ENCODE measurements around the gene MVB12B. TPM values are rescaled to one million over a fixed set of nuclear protein-coding genes. Genes with fewer than 3 reads are reported as not detected.

The MVB12B gene
- total RNA-seq, 1 donor from 2014 or later, result 12.8 TPM

GRCh38 chr9:126439883-126440653, 113.4 kb downstream of the MVB12B start:
- Mint-ChIP-seq H3K4me1 (ENCODE audit: low read depth, unreplicated experiment) (peaks cover 33% of the 10 kb centered on the region), H3K27ac (ENCODE audit: unreplicated experiment) (no peak overlapping the region), H3K9me3 (ENCODE audit: unreplicated experiment) (no peaks in the 10 kb centered on the region), H3K4me3 (ENCODE audit: unreplicated experiment) (no peak overlapping the region), H3K27me3 (ENCODE audit: low read depth, unreplicated experiment) (no peaks in the 10 kb centered on the region), H3K36me3 (ENCODE audit: low read depth, unreplicated experiment) (no peaks in the 10 kb centered on the region)
- no peak for DNase-seq (ENCODE audit: low read depth)
- Histone ChIP-seq H3K79me2 (ENCODE audit: insufficient read depth, low read length) (no peaks in the 10 kb centered on the region), H3K9ac (ENCODE audit: low read length) (peak overlapping the region; percentile 44), H3K4me3 (ENCODE audit: insufficient read depth, low read depth, low read length) (no peak overlapping the region), H3K27me3 (ENCODE audit: insufficient read depth, low read length) (no peaks in the 10 kb centered on the region), H3K27ac (ENCODE audit: low read depth, low read length) (peak overlapping the region; percentile 40), H3K4me2 (ENCODE audit: low read length) (peak overlapping the region; percentile 6), H3K36me3 (ENCODE audit: insufficient read depth, low read length) (no peaks in the 10 kb centered on the region), H3K4me1 (ENCODE audit: insufficient read depth, low read length) (peaks cover 29% of the 10 kb centered on the region), H2AFZ (ENCODE audit: low read depth, low read length) (no peak overlapping the region), H4K20me1 (ENCODE audit: insufficient read depth, low read length) (no peaks in the 10 kb centered on the region), H3K9me3 (ENCODE audit: insufficient read depth, low read depth, low read length) (no peaks in the 10 kb centered on the region)
- TF ChIP-seq, protein P1, sequence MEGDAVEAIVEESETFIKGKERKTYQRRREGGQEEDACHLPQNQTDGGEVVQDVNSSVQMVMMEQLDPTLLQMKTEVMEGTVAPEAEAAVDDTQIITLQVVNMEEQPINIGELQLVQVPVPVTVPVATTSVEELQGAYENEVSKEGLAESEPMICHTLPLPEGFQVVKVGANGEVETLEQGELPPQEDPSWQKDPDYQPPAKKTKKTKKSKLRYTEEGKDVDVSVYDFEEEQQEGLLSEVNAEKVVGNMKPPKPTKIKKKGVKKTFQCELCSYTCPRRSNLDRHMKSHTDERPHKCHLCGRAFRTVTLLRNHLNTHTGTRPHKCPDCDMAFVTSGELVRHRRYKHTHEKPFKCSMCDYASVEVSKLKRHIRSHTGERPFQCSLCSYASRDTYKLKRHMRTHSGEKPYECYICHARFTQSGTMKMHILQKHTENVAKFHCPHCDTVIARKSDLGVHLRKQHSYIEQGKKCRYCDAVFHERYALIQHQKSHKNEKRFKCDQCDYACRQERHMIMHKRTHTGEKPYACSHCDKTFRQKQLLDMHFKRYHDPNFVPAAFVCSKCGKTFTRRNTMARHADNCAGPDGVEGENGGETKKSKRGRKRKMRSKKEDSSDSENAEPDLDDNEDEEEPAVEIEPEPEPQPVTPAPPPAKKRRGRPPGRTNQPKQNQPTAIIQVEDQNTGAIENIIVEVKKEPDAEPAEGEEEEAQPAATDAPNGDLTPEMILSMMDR (IDR thresholded peaks at IDR 0.05; ENCODE audit: insufficient read depth, low read depth, low read length), result no peak
- no peak for TF ChIP-seq EZH2 (IDR thresholded peaks at IDR 0.05; ENCODE audit: insufficient read depth, low read length)
- peak; percentile 59 for FAIRE-seq

- no peaks in the 10 kb centered on the region for H3K79me2 ChIP-seq (ENCODE audit: insufficient read depth, low read length)
- Mint-ChIP-seq H3K4me1 (ENCODE audit: low read depth, unreplicated experiment) (peaks cover 31% of the 10 kb centered on the region), H3K9me3 (ENCODE audit: unreplicated experiment) (no peaks in the 10 kb centered on the region), H3K4me3 (ENCODE audit: unreplicated experiment) (no peak overlapping the region), H3K27ac (ENCODE audit: unreplicated experiment) (no peak overlapping the region), H3K36me3 (ENCODE audit: low read depth, unreplicated experiment) (no peaks in the 10 kb centered on the region), H3K27me3 (ENCODE audit: low read depth, unreplicated experiment) (no peaks in the 10 kb centered on the region)
- TF ChIP-seq, protein P1 (IDR thresholded peaks at IDR 0.05; ENCODE audit: insufficient read depth, low read depth, low read length), result no peak
- TF ChIP-seq EZH2 (IDR thresholded peaks at IDR 0.05; ENCODE audit: insufficient read depth, low read length), result no peak
- H3K36me3 ChIP-seq (ENCODE audit: insufficient read depth, low read length), result no peaks in the 10 kb centered on the region
- H3K9ac ChIP-seq (ENCODE audit: low read length), result peak overlapping the region; percentile 39
- no peak overlapping the region for H3K4me3 ChIP-seq (ENCODE audit: insufficient read depth, low read depth, low read length)
- H3K9me3 ChIP-seq (ENCODE audit: insufficient read depth, low read depth, low read length), result no peaks in the 10 kb centered on the region
- peak; percentile 34 for FAIRE-seq
- no peaks in the 10 kb centered on the region for H3K27me3 ChIP-seq (ENCODE audit: insufficient read depth, low read length)
- no peaks in the 10 kb centered on the region for H4K20me1 ChIP-seq (ENCODE audit: insufficient read depth, low read length)
- DNase-seq (ENCODE audit: low read depth), result peak; percentile 75
- peak overlapping the region; percentile 48 for H3K27ac ChIP-seq (ENCODE audit: low read depth, low read length)
- peak overlapping the region; percentile 56 for H3K4me2 ChIP-seq (ENCODE audit: low read length)
- peaks cover 29% of the 10 kb centered on the region for H3K4me1 ChIP-seq (ENCODE audit: insufficient read depth, low read length)
- peak overlapping the region; percentile 76 for H2AFZ ChIP-seq (ENCODE audit: low read depth, low read length)
Observed at GRCh38 chr9:126440940-126441339, 114.3 kb downstream of the MVB12B start.

DNA sequence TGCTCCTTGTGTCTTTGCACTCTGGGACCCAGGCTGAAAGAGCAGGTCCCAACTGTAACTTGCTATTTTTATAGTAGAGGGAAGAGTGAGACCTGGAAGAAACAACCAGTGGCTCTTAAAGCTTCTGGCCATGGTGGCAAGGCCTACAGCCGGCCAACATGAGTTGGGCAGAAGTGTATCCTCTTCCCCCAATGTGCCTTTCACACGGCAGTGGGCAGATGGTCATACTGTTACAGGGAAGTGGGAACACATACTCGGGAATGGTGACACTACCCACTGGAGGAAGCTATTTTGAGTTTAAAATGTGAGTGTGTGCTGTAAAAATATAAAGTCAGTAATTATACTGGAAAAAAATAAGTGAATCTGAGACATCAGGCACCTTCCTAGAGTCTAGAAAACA, 116.0 kb downstream of the MVB12B start:
- Histone ChIP-seq H3K4me2 (ENCODE audit: low read length) (no peak overlapping the region), H3K79me2 (ENCODE audit: insufficient read depth, low read length) (no peaks in the 10 kb centered on the region), H3K27ac (ENCODE audit: low read depth, low read length) (no peak overlapping the region), H3K4me1 (ENCODE audit: insufficient read depth, low read length) (peaks cover 23% of the 10 kb centered on the region), H3K9me3 (ENCODE audit: insufficient read depth, low read depth, low read length) (no peaks in the 10 kb centered on the region), H4K20me1 (ENCODE audit: insufficient read depth, low read length) (no peaks in the 10 kb centered on the region), H3K27me3 (ENCODE audit: insufficient read depth, low read length) (no peaks in the 10 kb centered on the region), H3K4me3 (ENCODE audit: insufficient read depth, low read depth, low read length) (no peak overlapping the region), H3K9ac (ENCODE audit: low read length) (no peak overlapping the region), H2AFZ (ENCODE audit: low read depth, low read length) (no peak overlapping the region), H3K36me3 (ENCODE audit: insufficient read depth, low read length) (no peaks in the 10 kb centered on the region)
- H3K27ac Mint-ChIP-seq (ENCODE audit: unreplicated experiment), result no peak overlapping the region
- H3K36me3 Mint-ChIP-seq (ENCODE audit: low read depth, unreplicated experiment), result peaks cover 2% of the 10 kb centered on the region
- H3K4me1 Mint-ChIP-seq (ENCODE audit: low read depth, unreplicated experiment), result peaks cover 23% of the 10 kb centered on the region
- FAIRE-seq (no peak), DNase-seq (ENCODE audit: low read depth) (no peak)
- H3K27me3 Mint-ChIP-seq (ENCODE audit: low read depth, unreplicated experiment), result no peaks in the 10 kb centered on the region
- H3K4me3 Mint-ChIP-seq (ENCODE audit: unreplicated experiment), result no peak overlapping the region
- H3K9me3 Mint-ChIP-seq (ENCODE audit: unreplicated experiment), result no peaks in the 10 kb centered on the region
- TF ChIP-seq, protein P1 (IDR thresholded peaks at IDR 0.05; ENCODE audit: insufficient read depth, low read depth, low read length), result no peak
- no peak for TF ChIP-seq EZH2 (IDR thresholded peaks at IDR 0.05; ENCODE audit: insufficient read depth, low read length)

Data from astrocyte (in vitro differentiated cells and primary cell).